ENCODE measurements around the gene PJA1.

PJA1 gene

GRCh38 chrX:69163936-69164741 is 1.1 kb downstream of the PJA1 start:
- DNase-seq = peak; percentile 36

GRCh38 chrX:69162361-69162865 is 2.8 kb downstream of the PJA1 start:
- DNase-seq = no peak

GRCh38 chrX:69161786-69162349 is 3.4 kb downstream of the PJA1 start:
- no peak for DNase-seq

GRCh38 chrX:69161371-69161770 is 3.9 kb downstream of the PJA1 start:
- DNase-seq = no peak

GRCh38 chrX:69158166-69158980 is 6.9 kb downstream of the PJA1 start:
- DNase-seq = no peak

GRCh38 chrX:69156638-69157037 is 8.6 kb downstream of the PJA1 start:
- DNase-seq = no peak

GRCh38 chrX:69155786-69156520 is 9.3 kb downstream of the PJA1 start:
- no peak for DNase-seq

GRCh38 chrX:69154051-69154450 is 11.2 kb downstream of the PJA1 start:
- no peak for DNase-seq

GRCh38 chrX:69153060-69153730 is 12.1 kb downstream of the PJA1 start:
- no peak for DNase-seq

- DNase-seq = no peak
These were observed 12.8 kb downstream of the PJA1 start for GRCh38 chrX:69152417-69152841.

GRCh38 chrX:69151866-69152284 is 13.4 kb downstream of the PJA1 start:
- DNase-seq = no peak

GRCh38 chrX:69150281-69150960 is 14.8 kb downstream of the PJA1 start:
- no peak for DNase-seq

- no peak for DNase-seq
These were observed 15.6 kb downstream of the PJA1 start for GRCh38 chrX:69149466-69150280.

- DNase-seq = no peak
These were observed 16.3 kb downstream of the PJA1 start for GRCh38 chrX:69148946-69149345.

- DNase-seq = no peak
These were observed 18.5 kb downstream of the PJA1 start for GRCh38 chrX:69146739-69147138.

- DNase-seq = no peak
These were observed 19.5 kb downstream of the PJA1 start for GRCh38 chrX:69145714-69146113.

- DNase-seq = no peak
These were observed 20.2 kb downstream of the PJA1 start for GRCh38 chrX:69144838-69145680.

GRCh38 chrX:69143530-69143929 is 21.7 kb downstream of the PJA1 start:
- no peak for DNase-seq

GRCh38 chrX:69142788-69143469 is 22.3 kb downstream of the PJA1 start:
- DNase-seq = no peak

All from activated T-cell treated with anti-CD3 and anti-CD28 coated beads for 4 hours (primary cell).